GM12878 (cell line): Measurements from ENCODE around the gene MOV10L1. TPM values are rescaled to one million over a fixed set of nuclear protein-coding genes. Genes with fewer than 3 reads are reported as not detected.

Experiments
- ATAC-seq: fragments of 200-7000 bp; cut with Tn5 transposase; 3 replicates; pipeline ENCODE4 v1.9.1; 2020; ENCODE audit warnings: mild to moderate bottlenecking, moderate library complexity
- BruUV-seq: library from RNA; stranded (reverse); fragments of 400-500 nt; replicated peaks from 2 replicates; lab custom pipeline; 2021; lab: Mats Ljungman, UMichigan
- CTCF ChIA-PET: fragments of 300-600 bp; sonication (Branson Sonifier 250); formaldehyde crosslinking; extraction: SDS; loops from one replicate; lab custom pipeline; 2021; ENCODE audit warnings: inconsistent platforms; lab: Yijun Ruan, JAX
- POLR2A ChIA-PET: fragments of 350-600 bp; formaldehyde crosslinking; extraction: SDS; loops from one replicate; lab custom pipeline; 2021; ENCODE audit warnings: inconsistent platforms; lab: Charles Lee
- RAD21 ChIA-PET: fragments of 300-600 bp; sonication (Branson Sonifier 250); formaldehyde crosslinking; loops from one replicate; lab custom pipeline; 2023; ENCODE audit warnings: antibody characterized with exemption; ENCODE audit not compliant: unreplicated experiment; lab: Charles Lee
- SMC1A ChIA-PET: fragments of 300-600 bp; sonication (Branson Sonifier 250); formaldehyde crosslinking; loops from one replicate; lab custom pipeline; 2023; ENCODE audit not compliant: unreplicated experiment, uncharacterized antibody; lab: Charles Lee
- DNase-seq: peaks from one replicate; pipeline ENCODE4 v3.0.0-alpha.2; 2011; ENCODE audit warnings: low read depth, low spot score
- FAIRE-seq: peaks from 3 replicates; lab custom pipeline; 2011; peaks lifted over from hg19 to GRCh38; lab: Jason Lieb, UNC
- H2AFZ ChIP-seq: 2 replicates; pipeline ENCODE4 v1.6.0; 2011; ENCODE audit warnings: low read depth, low read length, control low read depth; ENCODE audit not compliant: control insufficient read depth
- H3K27ac ChIP-seq: 2 replicates; pipeline ENCODE4 v1.5.1; 2011; ENCODE audit warnings: control low read depth; ENCODE audit not compliant: control insufficient read depth, insufficient read depth
- H3K27me3 ChIP-seq, 2 experiments: replicated peaks in 1 of 2; 2 replicates each; pipeline versions ENCODE4 v1.6.0 to v1.6.1; 2011; ENCODE audit warnings: low read length in 1 of 2; ENCODE audit not compliant: control insufficient read depth in 2 of 2, insufficient read depth in 2 of 2
- H3K36me3 ChIP-seq, 2 experiments: 2 replicates each; pipeline ENCODE4 v1.5.1; 2011; ENCODE audit warnings: low read length in 1 of 2; ENCODE audit not compliant: control insufficient read depth in 2 of 2, insufficient read depth in 2 of 2
- H3K4me1 ChIP-seq: 2 replicates; pipeline ENCODE4 v1.6.1; 2011; ENCODE audit warnings: mild to moderate bottlenecking, low read length, moderate library complexity, mixed read lengths; ENCODE audit not compliant: control insufficient read depth, insufficient read depth
- H3K4me2 ChIP-seq: 2 replicates; pipeline ENCODE4 v1.6.0; 2011; ENCODE audit warnings: control low read depth; ENCODE audit not compliant: control insufficient read depth, insufficient read depth
- H3K4me3 ChIP-seq: fragments of 200-600 bp; sonication (generic); 2 replicates; pipeline ENCODE4 v1.5.1; 2016
- H3K79me2 ChIP-seq: 2 replicates; pipeline ENCODE4 v1.6.0; 2011; ENCODE audit warnings: low read length; ENCODE audit not compliant: control insufficient read depth, insufficient read depth
- H3K9ac ChIP-seq: 2 replicates; pipeline ENCODE4 v1.8.0; 2011; ENCODE audit warnings: low read length, control low read depth, mixed read lengths; ENCODE audit not compliant: control insufficient read depth, insufficient read depth
- H3K9me3 ChIP-seq: replicated peaks from 3 replicates; pipeline ENCODE4 v1.5.1; 2011; ENCODE audit warnings: mild to moderate bottlenecking, low read length; ENCODE audit not compliant: control insufficient read depth, insufficient read depth
- H4K20me1 ChIP-seq: 2 replicates; pipeline ENCODE4 v1.6.0; 2011; ENCODE audit not compliant: control insufficient read depth, insufficient read depth
- BCL11A ChIP-seq: IDR thresholded peaks from 2 replicates; pipeline ENCODE4 v1.6.1; 2011; ENCODE audit warnings: low read depth, low read length
- CEBPB ChIP-seq, 2 experiments: fragments of 150-350 bp in 1 of 2; IDR thresholded peaks; 2 replicates each; pipeline ENCODE4 v1.6.1; 2012 to 2014; ENCODE audit warnings: low read depth in 2 of 2, low read length in 2 of 2, borderline replicate concordance in 1 of 2, inconsistent platforms in 1 of 2
- CHD4 ChIP-seq: fragments of 200-600 bp; sonication (generic); IDR thresholded peaks from 2 replicates; pipeline ENCODE4 v1.6.1; 2016; ENCODE audit warnings: mild to moderate bottlenecking
- CREM ChIP-seq: IDR thresholded peaks from 2 replicates; pipeline ENCODE4 v1.6.1; 2014; ENCODE audit warnings: antibody characterized with exemption, low read depth
- EZH2 ChIP-seq: IDR thresholded peaks from 2 replicates; pipeline ENCODE4 v1.6.1; 2012; ENCODE audit warnings: low read depth, mild to moderate bottlenecking, control low read depth, inconsistent platforms, low read length, borderline replicate concordance; ENCODE audit not compliant: control insufficient read depth
- HCFC1 ChIP-seq: fragments of 150-350 bp; IDR thresholded peaks from 2 replicates; pipeline ENCODE4 v1.6.1; 2014; ENCODE audit warnings: low read length
- KLF5 ChIP-seq: fragments of 450-650 bp; IDR thresholded peaks from 2 replicates; pipeline ENCODE4 v1.6.1; 2014; ENCODE audit warnings: mild to moderate bottlenecking; ENCODE audit not compliant: partially characterized antibody
- MYB ChIP-seq: fragments of 150-350 bp; IDR thresholded peaks from 2 replicates; pipeline ENCODE4 v1.6.1; 2014; ENCODE audit warnings: mild to moderate bottlenecking, low read depth, low read length, borderline replicate concordance
- RB1 ChIP-seq: fragments of 450-650 bp; formaldehyde crosslinking; IDR thresholded peaks from 2 replicates; pipeline ENCODE4 v1.6.1; 2017; ENCODE audit warnings: mild to moderate bottlenecking, borderline replicate concordance
- RCOR1 ChIP-seq: conservative IDR thresholded peaks from 2 replicates; pipeline ENCODE4 v1.6.1; 2012; ENCODE audit warnings: low read depth, low read length, improper control_type of control experiment
- SREBF2 ChIP-seq: IDR thresholded peaks from 2 replicates; pipeline ENCODE4 v1.6.1; 2012; ENCODE audit warnings: mild to moderate bottlenecking, low read length
- ZZZ3 ChIP-seq: IDR thresholded peaks from 2 replicates; pipeline ENCODE4 v1.6.1; 2011; ENCODE audit warnings: low read depth; ENCODE audit not compliant: control insufficient read depth, insufficient read length
- WGBS: methylation state at CpG from one replicate; pipeline ENCODE4 v1.1.6; 2016; ENCODE audit warnings: low lambda C conversion rate; ENCODE audit not compliant: insufficient replicate concordance, insufficient coverage; ENCODE audit errors: missing lambda C conversion rate; 5-methylcytosine and 5-hydroxymethylcytosine counted together
- in situ Hi-C: fragments of 300-500 bp; cut with MboI; formaldehyde crosslinking; loops from 9 replicates; pipeline ENCODE4 v1.14.3; 2018; ENCODE audit warnings: mixed read lengths
- intact Hi-C: fragments of 100-400 bp; cut with micrococcal nuclease; formaldehyde crosslinking; loops from one replicate; pipeline ENCODE4 v1.14.2; 2022; ENCODE audit not compliant: unreplicated experiment
- polyA plus RNA-seq, 11 experiments: library from polyadenylated mRNA; depleted of rRNA in 4 of 11; unstranded in 6 of 11; stranded (reverse) in 5 of 11; fragments of >200 nt; fragmentation: Nextera tagmentation in 4 of 11; fragmentation: Illumina TruSeq in 1 of 11; extraction: Ambion mirVana in 4 of 11; extraction: Trizol in 1 of 11; gene quantifications; 1 replicate in 1 of 11; 2 replicates in 10 of 11; pipeline versions ENCODE4 v1.2.1 to v1.2.3, GENCODE V29; 2011 to 2016; ENCODE audit warnings: inconsistent platforms in 2 of 11, missing spikeins in 2 of 11, low read depth in 1 of 11
- total RNA-seq, 4 experiments: library from RNA; depleted of rRNA in 3 of 4; stranded (reverse); fragments of >200 nt in 3 of 4; fragmentation: Illumina TruSeq in 1 of 4; extraction: Trizol in 1 of 4; gene quantifications; 2 replicates each; pipeline versions ENCODE4 v1.2.1 to v1.2.3, GENCODE V29; 2013 to 2021
- TF ChIP-seq, protein P1 (sequence below): fragments of 450-650 bp; formaldehyde crosslinking; IDR thresholded peaks from 2 replicates; pipeline ENCODE4 v1.4.0; 2022; ENCODE audit warnings: mild to moderate bottlenecking, moderate library complexity
- TF ChIP-seq, protein P2 (sequence below): fragments of 450-650 bp; formaldehyde crosslinking; IDR thresholded peaks from 2 replicates; pipeline ENCODE4 v1.4.0; 2020; ENCODE audit warnings: mild to moderate bottlenecking, moderate library complexity
- TF ChIP-seq, protein P3 (sequence below): fragments of 450-650 bp; IDR thresholded peaks from 2 replicates; pipeline ENCODE4 v1.6.1; 2017; ENCODE audit warnings: antibody characterized with exemption, mild to moderate bottlenecking, moderate library complexity

The MOV10L1 gene
- total and polyA plus RNA-seq, 10 of the 15 experiments (the other 5 are each of a cell fraction or from before 2014, with no cell fraction given): 0.22 TPM; not detected in 9

DNA sequence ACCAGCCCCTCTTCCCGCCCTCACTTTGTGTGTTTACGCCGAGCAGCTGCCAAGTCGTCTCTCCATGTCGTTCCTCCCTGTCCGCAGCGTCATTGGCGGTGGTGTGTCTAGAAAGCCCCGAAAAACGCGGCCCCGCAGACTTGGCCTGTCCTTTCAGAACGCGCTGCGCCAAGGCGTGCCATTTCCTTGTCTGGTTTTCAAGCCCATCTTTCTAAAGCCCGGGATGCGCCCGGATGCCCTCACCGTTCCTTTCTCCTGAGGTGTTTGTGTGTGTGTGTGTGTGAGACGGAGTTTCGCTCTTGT is 557 bp downstream of the MOV10L1 start:
- no TSS peak for BruUV-seq
- Histone ChIP-seq H3K4me3 (no peak overlapping the region), H3K4me2 (no peak overlapping the region), H3K4me1 (no peaks in the 10 kb centered on the region), H3K36me3 (no peaks in the 10 kb centered on the region), H3K9me3 (peaks cover 9% of the 10 kb centered on the region; the same call in 1 of the 3 replicates), H2AFZ (no peak overlapping the region), H4K20me1 (no peaks in the 10 kb centered on the region), H3K9ac (no peak overlapping the region), H3K79me2 (no peaks in the 10 kb centered on the region), H3K27ac (no peak overlapping the region), H3K27me3 (peaks cover 1 to 2% of the 10 kb centered on the region in 2 experiments; a peak in 1 of 4 replicates)
- DNase-seq (no peak), ATAC-seq (no peak), FAIRE-seq (no peak)
- in situ Hi-C loops: no loop called here
- SMC1A ChIA-PET: no interaction called here
- intact Hi-C loops: no loop called here
- 96% methylated on average over 21 of the region's 22 CpGs for WGBS
- RAD21 ChIA-PET: no interaction called here
- CTCF ChIA-PET: no interaction called here
- POLR2A ChIA-PET: no interaction called here
- TF ChIP-seq EZH2: no peak
- no peak for TF ChIP-seq RB1
- no peak for TF ChIP-seq RCOR1
- no peak for TF ChIP-seq SREBF2
- TF ChIP-seq CHD4: no peak
- TF ChIP-seq, protein P1, sequence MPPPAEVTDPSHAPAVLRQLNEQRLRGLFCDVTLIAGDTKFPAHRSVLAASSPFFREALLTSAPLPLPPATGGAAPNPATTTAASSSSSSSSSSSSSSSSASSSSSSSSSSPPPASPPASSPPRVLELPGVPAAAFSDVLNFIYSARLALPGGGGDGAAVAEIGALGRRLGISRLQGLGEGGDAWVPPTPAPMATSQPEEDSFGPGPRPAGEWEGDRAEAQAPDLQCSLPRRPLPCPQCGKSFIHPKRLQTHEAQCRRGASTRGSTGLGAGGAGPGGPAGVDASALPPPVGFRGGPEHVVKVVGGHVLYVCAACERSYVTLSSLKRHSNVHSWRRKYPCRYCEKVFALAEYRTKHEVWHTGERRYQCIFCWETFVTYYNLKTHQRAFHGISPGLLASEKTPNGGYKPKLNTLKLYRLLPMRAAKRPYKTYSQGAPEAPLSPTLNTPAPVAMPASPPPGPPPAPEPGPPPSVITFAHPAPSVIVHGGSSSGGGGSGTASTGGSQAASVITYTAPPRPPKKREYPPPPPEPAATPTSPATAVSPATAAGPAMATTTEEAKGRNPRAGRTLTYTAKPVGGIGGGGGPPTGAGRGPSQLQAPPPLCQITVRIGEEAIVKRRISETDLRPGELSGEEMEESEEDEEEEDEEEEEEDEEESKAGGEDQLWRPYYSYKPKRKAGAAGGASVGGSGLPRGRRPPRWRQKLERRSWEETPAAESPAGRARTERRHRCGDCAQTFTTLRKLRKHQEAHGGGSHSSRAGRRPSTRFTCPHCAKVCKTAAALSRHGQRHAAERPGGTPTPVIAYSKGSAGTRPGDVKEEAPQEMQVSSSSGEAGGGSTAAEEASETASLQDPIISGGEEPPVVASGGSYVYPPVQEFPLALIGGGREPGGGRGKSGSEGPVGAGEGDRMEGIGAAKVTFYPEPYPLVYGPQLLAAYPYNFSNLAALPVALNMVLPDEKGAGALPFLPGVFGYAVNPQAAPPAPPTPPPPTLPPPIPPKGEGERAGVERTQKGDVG: no peak
- TF ChIP-seq MYB: no peak
- TF ChIP-seq, protein P2, sequence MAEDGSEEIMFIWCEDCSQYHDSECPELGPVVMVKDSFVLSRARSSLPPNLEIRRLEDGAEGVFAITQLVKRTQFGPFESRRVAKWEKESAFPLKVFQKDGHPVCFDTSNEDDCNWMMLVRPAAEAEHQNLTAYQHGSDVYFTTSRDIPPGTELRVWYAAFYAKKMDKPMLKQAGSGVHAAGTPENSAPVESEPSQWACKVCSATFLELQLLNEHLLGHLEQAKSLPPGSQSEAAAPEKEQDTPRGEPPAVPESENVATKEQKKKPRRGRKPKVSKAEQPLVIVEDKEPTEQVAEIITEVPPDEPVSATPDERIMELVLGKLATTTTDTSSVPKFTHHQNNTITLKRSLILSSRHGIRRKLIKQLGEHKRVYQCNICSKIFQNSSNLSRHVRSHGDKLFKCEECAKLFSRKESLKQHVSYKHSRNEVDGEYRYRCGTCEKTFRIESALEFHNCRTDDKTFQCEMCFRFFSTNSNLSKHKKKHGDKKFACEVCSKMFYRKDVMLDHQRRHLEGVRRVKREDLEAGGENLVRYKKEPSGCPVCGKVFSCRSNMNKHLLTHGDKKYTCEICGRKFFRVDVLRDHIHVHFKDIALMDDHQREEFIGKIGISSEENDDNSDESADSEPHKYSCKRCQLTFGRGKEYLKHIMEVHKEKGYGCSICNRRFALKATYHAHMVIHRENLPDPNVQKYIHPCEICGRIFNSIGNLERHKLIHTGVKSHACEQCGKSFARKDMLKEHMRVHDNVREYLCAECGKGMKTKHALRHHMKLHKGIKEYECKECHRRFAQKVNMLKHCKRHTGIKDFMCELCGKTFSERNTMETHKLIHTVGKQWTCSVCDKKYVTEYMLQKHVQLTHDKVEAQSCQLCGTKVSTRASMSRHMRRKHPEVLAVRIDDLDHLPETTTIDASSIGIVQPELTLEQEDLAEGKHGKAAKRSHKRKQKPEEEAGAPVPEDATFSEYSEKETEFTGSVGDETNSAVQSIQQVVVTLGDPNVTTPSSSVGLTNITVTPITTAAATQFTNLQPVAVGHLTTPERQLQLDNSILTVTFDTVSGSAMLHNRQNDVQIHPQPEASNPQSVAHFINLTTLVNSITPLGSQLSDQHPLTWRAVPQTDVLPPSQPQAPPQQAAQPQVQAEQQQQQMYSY (CRISPR knock-in tag): no peak
- no peak for TF ChIP-seq BCL11A
- TF ChIP-seq HCFC1: no peak
- TF ChIP-seq CREM: no peak
- no peak for TF ChIP-seq CEBPB (IDR thresholded peaks at IDR 0.05; ENCODE audit: borderline replicate concordance in 1 of 2, low read depth in 2 of 2, low read length in 2 of 2)
- no peak for TF ChIP-seq ZZZ3
- TF ChIP-seq, protein P3, sequence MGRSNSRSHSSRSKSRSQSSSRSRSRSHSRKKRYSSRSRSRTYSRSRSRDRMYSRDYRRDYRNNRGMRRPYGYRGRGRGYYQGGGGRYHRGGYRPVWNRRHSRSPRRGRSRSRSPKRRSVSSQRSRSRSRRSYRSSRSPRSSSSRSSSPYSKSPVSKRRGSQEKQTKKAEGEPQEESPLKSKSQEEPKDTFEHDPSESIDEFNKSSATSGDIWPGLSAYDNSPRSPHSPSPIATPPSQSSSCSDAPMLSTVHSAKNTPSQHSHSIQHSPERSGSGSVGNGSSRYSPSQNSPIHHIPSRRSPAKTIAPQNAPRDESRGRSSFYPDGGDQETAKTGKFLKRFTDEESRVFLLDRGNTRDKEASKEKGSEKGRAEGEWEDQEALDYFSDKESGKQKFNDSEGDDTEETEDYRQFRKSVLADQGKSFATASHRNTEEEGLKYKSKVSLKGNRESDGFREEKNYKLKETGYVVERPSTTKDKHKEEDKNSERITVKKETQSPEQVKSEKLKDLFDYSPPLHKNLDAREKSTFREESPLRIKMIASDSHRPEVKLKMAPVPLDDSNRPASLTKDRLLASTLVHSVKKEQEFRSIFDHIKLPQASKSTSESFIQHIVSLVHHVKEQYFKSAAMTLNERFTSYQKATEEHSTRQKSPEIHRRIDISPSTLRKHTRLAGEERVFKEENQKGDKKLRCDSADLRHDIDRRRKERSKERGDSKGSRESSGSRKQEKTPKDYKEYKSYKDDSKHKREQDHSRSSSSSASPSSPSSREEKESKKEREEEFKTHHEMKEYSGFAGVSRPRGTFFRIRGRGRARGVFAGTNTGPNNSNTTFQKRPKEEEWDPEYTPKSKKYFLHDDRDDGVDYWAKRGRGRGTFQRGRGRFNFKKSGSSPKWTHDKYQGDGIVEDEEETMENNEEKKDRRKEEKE: no peak
- no peak for TF ChIP-seq KLF5
